K562 (cell line): ENCODE measurements around the gene SNX9. TPM values are rescaled to one million over a fixed set of nuclear protein-coding genes. Genes with fewer than 3 reads are reported as not detected.

ENCODE experiments used
- ARID1B ChIP-seq: fragments of 450-650 bp; IDR thresholded peaks from 2 replicates; pipeline ENCODE4 v1.6.1; 2016; ENCODE audit warnings: antibody characterized with exemption, mild to moderate bottlenecking, inconsistent platforms
- ATF1 ChIP-seq, 2 experiments: fragments of 450-650 bp in 1 of 2; IDR thresholded peaks; 2 replicates each; pipeline ENCODE4 v1.6.1; 2016; ENCODE audit warnings: missing compliant biosample characterization in 1 of 2, missing genetic modification characterization in 1 of 2
- BCOR ChIP-seq: fragments of 450-650 bp; IDR thresholded peaks from 2 replicates; pipeline ENCODE4 v1.6.1; 2016
- CHD1 ChIP-seq: fragments of 200-600 bp; sonication (generic); IDR thresholded peaks from one replicate; pipeline ENCODE4 v1.6.1; 2012; ENCODE audit warnings: mild to moderate bottlenecking, moderate library complexity, low read length, inconsistent platforms
- CXXC5 ChIP-seq: fragments of 250-450 bp; sonication (Bioruptor Pico); IDR thresholded peaks from 2 replicates; pipeline ENCODE4 v1.8.0; 2022; ENCODE audit warnings: inconsistent platforms, mild to moderate bottlenecking, moderate library complexity
- ETV1 ChIP-seq: fragments of 450-650 bp; conservative IDR thresholded peaks from 2 replicates; pipeline ENCODE4 v1.6.1; 2016; ENCODE audit warnings: missing genetic modification characterization, control low read depth, low read depth, missing compliant biosample characterization
- HIVEP1 ChIP-seq: fragments of 250-450 bp; sonication (Bioruptor Pico); IDR thresholded peaks from 2 replicates; pipeline ENCODE4 v1.4.0; 2020; ENCODE audit warnings: mild to moderate bottlenecking
- IRF2 ChIP-seq: sonication (generic); formaldehyde crosslinking; IDR thresholded peaks from 2 replicates; pipeline ENCODE4 v1.8.1; 2022; ENCODE audit warnings: mild to moderate bottlenecking, missing genetic modification reagents
- LARP7 ChIP-seq: fragments of 450-650 bp; IDR thresholded peaks from 2 replicates; pipeline ENCODE4 v1.6.1; 2016
- LCOR ChIP-seq: sonication (generic); formaldehyde crosslinking; IDR thresholded peaks from 2 replicates; pipeline ENCODE4 v1.8.0; 2022; ENCODE audit warnings: mild to moderate bottlenecking, missing genetic modification reagents
- PHF8 ChIP-seq: fragments of 200-600 bp; sonication (generic); IDR thresholded peaks from 2 replicates; pipeline ENCODE4 v1.6.1; 2012; ENCODE audit warnings: mixed run types, mild to moderate bottlenecking, inconsistent platforms, low read length, moderate library complexity, borderline replicate concordance
- SIRT6 ChIP-seq: IDR thresholded peaks from one replicate; pipeline ENCODE4 v1.6.1; 2012; ENCODE audit warnings: low read depth, mild to moderate bottlenecking, control low read depth, inconsistent platforms, low read length, moderate library complexity
- SMAD4 ChIP-seq: fragments of 250-450 bp; sonication (Bioruptor Pico); conservative IDR thresholded peaks from 2 replicates; pipeline ENCODE4 v1.8.0; 2021; ENCODE audit warnings: inconsistent platforms, mild to moderate bottlenecking, moderate library complexity
- TBP ChIP-seq: optimal IDR thresholded peaks from 2 replicates; pipeline ENCODE3; 2011; ENCODE audit warnings: low read depth, low read length, improper control_type of control experiment
- TEAD4 ChIP-seq, 2 experiments: sonication (generic) in 1 of 2; formaldehyde crosslinking in 1 of 2; IDR thresholded peaks; 2 replicates each; pipeline versions ENCODE4 v1.6.1 to v1.8.0; 2012 to 2022; ENCODE audit warnings: borderline replicate concordance in 1 of 2, inconsistent platforms in 1 of 2, low read length in 1 of 2, mild to moderate bottlenecking in 1 of 2, missing genetic modification reagents in 1 of 2
- TOE1 ChIP-seq, 2 experiments: fragments of 450-650 bp in 1 of 2; sonication (generic) in 1 of 2; formaldehyde crosslinking in 1 of 2; IDR thresholded peaks; 2 replicates each; pipeline versions ENCODE4 v1.7.1 to v1.8.0; 2016 to 2022; ENCODE audit warnings: borderline replicate concordance in 2 of 2, mild to moderate bottlenecking in 2 of 2, antibody characterized with exemption in 1 of 2, inconsistent platforms in 1 of 2, low read depth in 1 of 2, missing genetic modification reagents in 1 of 2, moderate library complexity in 1 of 2
- ZNF282 ChIP-seq: sonication (generic); formaldehyde crosslinking; IDR thresholded peaks from 2 replicates; pipeline ENCODE4 v1.8.1; 2023; ENCODE audit warnings: missing genetic modification reagents
- ZNF830 ChIP-seq: fragments of 250-450 bp; sonication (Bioruptor Pico); IDR thresholded peaks from 2 replicates; pipeline ENCODE4 v1.5.0; 2021; ENCODE audit warnings: mild to moderate bottlenecking
- polyA plus RNA-seq, 8 experiments: library from polyadenylated mRNA; depleted of rRNA in 4 of 8; stranded (reverse) in 5 of 8; unstranded in 3 of 8; fragments of >200 nt; fragmentation: Nextera tagmentation in 2 of 8; fragmentation: Illumina TruSeq in 1 of 8; extraction: Ambion mirVana in 2 of 8; extraction: Trizol in 1 of 8; gene quantifications; 2 replicates each; pipeline versions ENCODE4 v1.2.1 to v1.2.3, GENCODE V29; 2011 to 2014; ENCODE audit warnings: inconsistent platforms in 1 of 8, missing spikeins in 1 of 8
- total RNA-seq, 7 experiments: library from RNA; depleted of rRNA in 6 of 7; stranded (reverse); fragments of >200 nt in 6 of 7; fragmentation: Illumina TruSeq in 2 of 7; extraction: Trizol in 2 of 7; gene quantifications; 2 replicates each; pipeline versions ENCODE4 v1.2.1 to v1.2.3, GENCODE V29; 2011 to 2021; ENCODE audit warnings: low replicate concordance in 1 of 7
- TF ChIP-seq, protein P1 (sequence below): fragments of 450-650 bp; IDR thresholded peaks from 2 replicates; pipeline ENCODE4 v1.6.1; 2014; ENCODE audit warnings: low read depth, mild to moderate bottlenecking, moderate library complexity, borderline replicate concordance
- TF ChIP-seq, protein P2 (sequence below): fragments of 250-450 bp; sonication (Bioruptor Pico); IDR thresholded peaks from 2 replicates; pipeline ENCODE4 v1.8.0; 2021; ENCODE audit warnings: mild to moderate bottlenecking, moderate library complexity
- TF ChIP-seq, protein P3 (sequence below): IDR thresholded peaks from 2 replicates; pipeline ENCODE4 v1.6.1; 2016; ENCODE audit warnings: missing genetic modification characterization, missing compliant biosample characterization

The SNX9 gene
- total and polyA plus RNA-seq, 9 of the 15 experiments (the other 6 are each of a cell fraction or from before 2014, with no cell fraction given) = 6.0 to 81.7 (median 57.1) TPM

DNA sequence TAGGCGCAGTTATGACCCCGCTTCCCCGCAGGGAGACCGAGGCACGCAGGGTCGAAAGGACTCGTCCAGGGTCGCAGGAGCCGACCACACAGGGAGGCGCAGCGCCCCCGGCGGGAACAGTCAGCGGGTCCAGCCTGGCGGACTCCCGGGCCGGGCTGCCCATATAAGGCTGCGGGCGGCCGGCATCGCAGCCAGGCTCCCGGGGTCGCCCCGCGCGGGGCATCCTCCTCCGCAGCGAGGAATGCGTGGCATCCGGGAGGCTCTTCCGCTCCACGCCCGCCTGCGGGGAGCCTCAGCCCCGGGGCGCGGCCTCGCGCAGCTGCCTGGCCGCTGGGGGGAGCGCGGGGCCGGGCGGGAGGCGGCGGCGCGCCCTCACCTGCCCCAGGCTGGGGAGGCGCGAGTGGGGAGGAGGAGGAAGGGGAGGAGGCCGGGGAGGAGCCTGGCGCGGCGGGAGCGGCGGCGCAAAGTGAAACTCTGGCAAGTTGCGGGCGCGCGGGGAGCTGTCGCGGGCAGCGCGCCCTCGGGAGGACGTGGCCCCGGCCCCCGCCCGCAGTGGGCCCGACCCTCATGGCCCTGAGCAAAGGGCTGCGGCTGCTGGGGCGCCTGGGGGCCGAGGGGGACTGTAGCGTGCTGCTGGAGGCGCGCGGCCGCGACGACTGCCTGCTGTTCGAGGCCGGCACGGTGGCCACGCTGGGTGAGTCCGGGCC is 158.5 kb downstream of the SNX9 start, which contains the start of gene SYNJ2 (continued):
- TF ChIP-seq TOE1 (IDR thresholded peaks at IDR 0.05; ENCODE audit: borderline replicate concordance) (no peak), TOE1 (CRISPR knock-in tag; IDR thresholded peaks at IDR 0.05; ENCODE audit: borderline replicate concordance, low read depth) (0 out of 2 replicates have a peak, but pooled peaks have one; percentile 87), PHF8 (peak; percentile 79; the same call in 1 of the 2 replicates), IRF2 (CRISPR knock-in tag) (0 out of 2 replicates have a peak, but pooled peaks have one; percentile 35), CXXC5 (CRISPR knock-in tag) (peak; percentile 87), BCOR (0 out of 2 replicates have a peak, but pooled peaks have one; percentile 21), TBP (peak; percentile 32), ARID1B (0 out of 2 replicates have a peak, but pooled peaks have one; percentile 26), ATF1 (CRISPR knock-in tag; IDR thresholded peaks at IDR 0.05) (no peak), ATF1 (tag; IDR thresholded peaks at IDR 0.05) (peak; percentile 23), CHD1 (no peak), ZNF282 (CRISPR knock-in tag) (peak; percentile 53; the same call in 1 of the 2 replicates), SMAD4 (CRISPR knock-in tag) (peak; percentile 81), HIVEP1 (CRISPR knock-in tag) (0 out of 2 replicates have a peak, but pooled peaks have one; percentile 22), ZNF830 (CRISPR knock-in tag) (0 out of 2 replicates have a peak, but pooled peaks have one; percentile 66), SIRT6 (no peak), LARP7 (no peak), LCOR (CRISPR knock-in tag) (0 out of 2 replicates have a peak, but pooled peaks have one; percentile 58), ETV1 (peak; percentile 72), TEAD4 (IDR thresholded peaks at IDR 0.05; ENCODE audit: low read length) (peak; percentile 63), TEAD4 (CRISPR knock-in tag; IDR thresholded peaks at IDR 0.05; ENCODE audit: borderline replicate concordance) (no peak)
- TF ChIP-seq, protein P1, sequence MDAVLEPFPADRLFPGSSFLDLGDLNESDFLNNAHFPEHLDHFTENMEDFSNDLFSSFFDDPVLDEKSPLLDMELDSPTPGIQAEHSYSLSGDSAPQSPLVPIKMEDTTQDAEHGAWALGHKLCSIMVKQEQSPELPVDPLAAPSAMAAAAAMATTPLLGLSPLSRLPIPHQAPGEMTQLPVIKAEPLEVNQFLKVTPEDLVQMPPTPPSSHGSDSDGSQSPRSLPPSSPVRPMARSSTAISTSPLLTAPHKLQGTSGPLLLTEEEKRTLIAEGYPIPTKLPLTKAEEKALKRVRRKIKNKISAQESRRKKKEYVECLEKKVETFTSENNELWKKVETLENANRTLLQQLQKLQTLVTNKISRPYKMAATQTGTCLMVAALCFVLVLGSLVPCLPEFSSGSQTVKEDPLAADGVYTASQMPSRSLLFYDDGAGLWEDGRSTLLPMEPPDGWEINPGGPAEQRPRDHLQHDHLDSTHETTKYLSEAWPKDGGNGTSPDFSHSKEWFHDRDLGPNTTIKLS = peak; percentile 69
- TF ChIP-seq, protein P2, sequence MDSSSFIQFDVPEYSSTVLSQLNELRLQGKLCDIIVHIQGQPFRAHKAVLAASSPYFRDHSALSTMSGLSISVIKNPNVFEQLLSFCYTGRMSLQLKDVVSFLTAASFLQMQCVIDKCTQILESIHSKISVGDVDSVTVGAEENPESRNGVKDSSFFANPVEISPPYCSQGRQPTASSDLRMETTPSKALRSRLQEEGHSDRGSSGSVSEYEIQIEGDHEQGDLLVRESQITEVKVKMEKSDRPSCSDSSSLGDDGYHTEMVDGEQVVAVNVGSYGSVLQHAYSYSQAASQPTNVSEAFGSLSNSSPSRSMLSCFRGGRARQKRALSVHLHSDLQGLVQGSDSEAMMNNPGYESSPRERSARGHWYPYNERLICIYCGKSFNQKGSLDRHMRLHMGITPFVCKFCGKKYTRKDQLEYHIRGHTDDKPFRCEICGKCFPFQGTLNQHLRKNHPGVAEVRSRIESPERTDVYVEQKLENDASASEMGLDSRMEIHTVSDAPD (CRISPR knock-in tag) = no peak
- TF ChIP-seq, protein P3, sequence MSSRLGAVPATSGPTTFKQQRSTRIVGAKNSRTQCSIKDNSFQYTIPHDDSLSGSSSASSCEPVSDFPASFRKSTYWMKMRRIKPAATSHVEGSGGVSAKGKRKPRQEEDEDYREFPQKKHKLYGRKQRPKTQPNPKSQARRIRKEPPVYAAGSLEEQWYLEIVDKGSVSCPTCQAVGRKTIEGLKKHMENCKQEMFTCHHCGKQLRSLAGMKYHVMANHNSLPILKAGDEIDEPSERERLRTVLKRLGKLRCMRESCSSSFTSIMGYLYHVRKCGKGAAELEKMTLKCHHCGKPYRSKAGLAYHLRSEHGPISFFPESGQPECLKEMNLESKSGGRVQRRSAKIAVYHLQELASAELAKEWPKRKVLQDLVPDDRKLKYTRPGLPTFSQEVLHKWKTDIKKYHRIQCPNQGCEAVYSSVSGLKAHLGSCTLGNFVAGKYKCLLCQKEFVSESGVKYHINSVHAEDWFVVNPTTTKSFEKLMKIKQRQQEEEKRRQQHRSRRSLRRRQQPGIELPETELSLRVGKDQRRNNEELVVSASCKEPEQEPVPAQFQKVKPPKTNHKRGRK = no peak
